Myometrial cell (primary cell): ENCODE measurements around the gene ARHGAP19. TPM values are rescaled to one million over a fixed set of nuclear protein-coding genes. Genes with fewer than 3 reads are reported as not detected.

Source experiments
- total RNA-seq: library from RNA; depleted of rRNA; stranded (reverse); fragments of >200 nt; gene quantifications from 2 replicates; pipeline ENCODE4 v1.2.3, GENCODE V29; 2015

The ARHGAP19 gene
- total RNA-seq: 8.9 and 10.8 TPM in 2 replicates

GRCh38 chr10:97292097-97292861 lies at the start of gene ARHGAP19:
Gene ARHGAP19, minus strand, starts transcription at chr10:97292637. Its CDS starts 10 bp downstream, at chr10:97292627.

GRCh38 chr10:97334370-97335175 lies 42.1 kb upstream of the ARHGAP19 start, which contains the start of gene FRAT2:
Gene FRAT2, minus strand, starts transcription at chr10:97334729. Its CDS starts 157 bp downstream, at chr10:97334572.

GRCh38 chr10:97318772-97319651 lies 26.6 kb upstream of the ARHGAP19 start, which contains the start of gene FRAT1:
Gene FRAT1, plus strand, starts transcription at chr10:97319271. Its CDS starts 183 bp downstream, at chr10:97319454.

GRCh38 chr10:97185326-97186058 lies 106.9 kb downstream of the ARHGAP19 start, which contains the start of gene SLIT1:
Gene SLIT1, minus strand, starts transcription at chr10:97185959. Its CDS starts 285 bp downstream, at chr10:97185674.

Other genes with a start within 250 kb of the ARHGAP19 start
- not detected in 2 replicates for gene SLIT1, start 106.7 kb downstream of the ARHGAP19 start, total RNA-seq
- gene FRAT1, start 26.6 kb upstream of the ARHGAP19 start, total RNA-seq: 1.4 and 1.9 TPM in 2 replicates
- 4.9 and 6.2 TPM in 2 replicates for gene FRAT2, start 42.1 kb upstream of the ARHGAP19 start, total RNA-seq
- gene RRP12, start 108.7 kb upstream of the ARHGAP19 start, total RNA-seq: 24.3 and 31.4 TPM in 2 replicates
- 803 and 845 TPM in 2 replicates for gene PGAM1, start 133.6 kb upstream of the ARHGAP19 start, total RNA-seq
- 55.3 and 83.9 TPM in 2 replicates for gene EXOSC1, start 153.4 kb upstream of the ARHGAP19 start, total RNA-seq
- gene ZDHHC16, start 153.5 kb upstream of the ARHGAP19 start, total RNA-seq: 65.4 and 83.3 TPM in 2 replicates
- gene MMS19, start 205.8 kb upstream of the ARHGAP19 start, total RNA-seq: 97.8 and 116 TPM in 2 replicates
- 25.9 and 29.1 TPM in 2 replicates for gene UBTD1, start 206.3 kb upstream of the ARHGAP19 start, total RNA-seq